Prostate gland (tissue), 2 donors: ENCODE results near the gene TCIRG1. TPM values are rescaled to one million over a fixed set of nuclear protein-coding genes. Genes with fewer than 3 reads are reported as not detected.
A peak's percentile ranks its signal among the peaks of the same experiment; 100 is the strongest.

Experiments used
- DNase-seq: peaks from one replicate; pipeline ENCODE4 v3.0.0-alpha.2; 2019; ENCODE audit warnings: low spot score
- H3K27ac ChIP-seq, 2 donors: fragments of 200-600 bp; sonication (generic); 2 replicates each; pipeline ENCODE4 v1.5.1; 2017 to 2019
- H3K27me3 ChIP-seq: fragments of 200-600 bp; sonication (generic); replicated peaks from 2 replicates; pipeline ENCODE4 v1.5.1; 2019; ENCODE audit not compliant: insufficient read depth
- H3K36me3 ChIP-seq, 2 donors: fragments of 200-600 bp; sonication (generic); 1 replicate in 1 of 2; 2 replicates in 1 of 2; pipeline versions ENCODE4 v1.5.1 to v1.8.1; 2017 to 2019
- H3K4me1 ChIP-seq: fragments of 200-600 bp; sonication (generic); replicated peaks from 2 replicates; pipeline ENCODE4 v1.5.1; 2019
- H3K4me3 ChIP-seq, 2 donors: fragments of 200-600 bp; sonication (generic); 2 replicates each; pipeline ENCODE4 v1.5.1; 2017 to 2019
- H3K9me3 ChIP-seq: fragments of 200-600 bp; sonication (generic); 2 replicates; pipeline ENCODE4 v1.5.1; 2017
- POLR2A ChIP-seq: fragments of 450-650 bp; IDR thresholded peaks from one replicate; pipeline ENCODE4 v1.6.1; 2016; ENCODE audit warnings: antibody characterized with exemption, mild to moderate bottlenecking
- POLR2AphosphoS5 ChIP-seq: sonication (generic); formaldehyde crosslinking; IDR thresholded peaks from one replicate; pipeline ENCODE4 v1.6.1; 2017; ENCODE audit warnings: antibody characterized with exemption
- WGBS: methylation state at CpG from one replicate; pipeline ENCODE4 v1.1.5; 2018; 5-methylcytosine and 5-hydroxymethylcytosine counted together
- intact Hi-C: fragments of 100-400 bp; cut with DNase I; formaldehyde crosslinking; loops from one replicate; pipeline ENCODE4 v1.14.2; 2022
- total RNA-seq, 2 donors: library from RNA; depleted of rRNA; stranded (reverse); fragments of >200 nt; gene quantifications; one replicate each; pipeline ENCODE4 v1.1.0, GENCODE V29; 2016
- TF ChIP-seq, protein P1 (sequence below), 4 experiments: fragments of 200-600 bp in 2 of 4; fragments of 450-650 bp in 2 of 4; sonication (generic) in 2 of 4; IDR thresholded peaks; 1 replicate in 3 of 4; 2 replicates in 1 of 4; pipeline ENCODE4 v1.5.1; 2016 to 2019; ENCODE audit warnings: antibody characterized with exemption in 4 of 4, mild to moderate bottlenecking in 2 of 4, moderate library complexity in 2 of 4

Gene TCIRG1
- total RNA-seq, 2 donors from 2014 or later, result 114 to 118 TPM

DNA sequence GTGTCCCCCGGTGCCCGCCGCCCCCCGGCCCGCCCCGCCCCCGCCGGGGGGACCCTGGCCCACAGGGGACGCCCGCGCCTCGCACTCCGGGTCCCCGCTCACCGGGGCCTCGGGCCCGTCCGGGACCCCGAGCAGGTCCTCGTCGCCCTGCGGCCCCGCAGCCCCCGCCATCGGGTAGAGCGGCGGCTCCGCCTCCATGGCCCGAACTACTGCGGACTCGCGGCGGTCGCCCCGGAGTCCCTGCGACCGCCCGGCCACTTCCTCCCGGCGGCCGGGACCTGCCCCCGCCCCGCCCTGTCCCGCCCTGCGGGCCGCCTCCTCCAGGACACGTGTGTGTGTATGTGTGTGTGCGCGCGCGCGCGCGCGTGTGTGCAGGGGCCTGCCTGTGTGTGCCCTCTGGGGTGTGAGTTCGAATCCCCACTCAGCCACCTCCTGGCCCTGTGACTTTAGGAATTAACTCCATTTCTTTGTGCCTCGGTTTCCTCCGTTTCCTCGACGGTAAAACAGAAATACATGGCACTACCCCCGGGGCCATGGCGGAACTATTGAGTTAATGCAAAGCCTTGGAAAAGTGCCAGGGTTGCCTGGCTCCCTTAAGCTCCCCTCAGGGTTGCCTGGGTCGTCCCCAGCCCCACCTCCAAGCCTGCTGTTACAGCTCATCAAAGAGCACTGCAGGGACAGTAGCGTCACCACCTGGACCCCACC lies 34.8 kb upstream of the TCIRG1 start, which contains the start of gene UNC93B1:
Gene UNC93B1 (minus strand): TSS at position 252 of the 705 bp plus-strand sequence. CDS start 54 bp downstream, at position 198.
- intact Hi-C loops, result no loop called here
- no peaks in the 10 kb centered on the region for H3K27me3 ChIP-seq
- no peaks in the 10 kb centered on the region for H3K4me1 ChIP-seq
- no peaks in the 10 kb centered on the region for H3K9me3 ChIP-seq
- peak; percentile 87 for TF ChIP-seq POLR2A
- TF ChIP-seq, protein P1, sequence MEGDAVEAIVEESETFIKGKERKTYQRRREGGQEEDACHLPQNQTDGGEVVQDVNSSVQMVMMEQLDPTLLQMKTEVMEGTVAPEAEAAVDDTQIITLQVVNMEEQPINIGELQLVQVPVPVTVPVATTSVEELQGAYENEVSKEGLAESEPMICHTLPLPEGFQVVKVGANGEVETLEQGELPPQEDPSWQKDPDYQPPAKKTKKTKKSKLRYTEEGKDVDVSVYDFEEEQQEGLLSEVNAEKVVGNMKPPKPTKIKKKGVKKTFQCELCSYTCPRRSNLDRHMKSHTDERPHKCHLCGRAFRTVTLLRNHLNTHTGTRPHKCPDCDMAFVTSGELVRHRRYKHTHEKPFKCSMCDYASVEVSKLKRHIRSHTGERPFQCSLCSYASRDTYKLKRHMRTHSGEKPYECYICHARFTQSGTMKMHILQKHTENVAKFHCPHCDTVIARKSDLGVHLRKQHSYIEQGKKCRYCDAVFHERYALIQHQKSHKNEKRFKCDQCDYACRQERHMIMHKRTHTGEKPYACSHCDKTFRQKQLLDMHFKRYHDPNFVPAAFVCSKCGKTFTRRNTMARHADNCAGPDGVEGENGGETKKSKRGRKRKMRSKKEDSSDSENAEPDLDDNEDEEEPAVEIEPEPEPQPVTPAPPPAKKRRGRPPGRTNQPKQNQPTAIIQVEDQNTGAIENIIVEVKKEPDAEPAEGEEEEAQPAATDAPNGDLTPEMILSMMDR (IDR thresholded peaks at IDR 0.05), result peak in 1 of 4 experiments; percentile 15
- TF ChIP-seq POLR2AphosphoS5, result peak; percentile 35
- WGBS, result 5% methylated on average over 50 of the region's 64 CpGs
- H3K27ac ChIP-seq, result peak within 1 kb of the TSS; percentile 63 to 66
- peak; percentile 81 for DNase-seq
- no peaks in the 10 kb centered on the region for H3K36me3 ChIP-seq
- peak within 1 kb of the TSS; percentile 64 to 83 for H3K4me3 ChIP-seq

DNA sequence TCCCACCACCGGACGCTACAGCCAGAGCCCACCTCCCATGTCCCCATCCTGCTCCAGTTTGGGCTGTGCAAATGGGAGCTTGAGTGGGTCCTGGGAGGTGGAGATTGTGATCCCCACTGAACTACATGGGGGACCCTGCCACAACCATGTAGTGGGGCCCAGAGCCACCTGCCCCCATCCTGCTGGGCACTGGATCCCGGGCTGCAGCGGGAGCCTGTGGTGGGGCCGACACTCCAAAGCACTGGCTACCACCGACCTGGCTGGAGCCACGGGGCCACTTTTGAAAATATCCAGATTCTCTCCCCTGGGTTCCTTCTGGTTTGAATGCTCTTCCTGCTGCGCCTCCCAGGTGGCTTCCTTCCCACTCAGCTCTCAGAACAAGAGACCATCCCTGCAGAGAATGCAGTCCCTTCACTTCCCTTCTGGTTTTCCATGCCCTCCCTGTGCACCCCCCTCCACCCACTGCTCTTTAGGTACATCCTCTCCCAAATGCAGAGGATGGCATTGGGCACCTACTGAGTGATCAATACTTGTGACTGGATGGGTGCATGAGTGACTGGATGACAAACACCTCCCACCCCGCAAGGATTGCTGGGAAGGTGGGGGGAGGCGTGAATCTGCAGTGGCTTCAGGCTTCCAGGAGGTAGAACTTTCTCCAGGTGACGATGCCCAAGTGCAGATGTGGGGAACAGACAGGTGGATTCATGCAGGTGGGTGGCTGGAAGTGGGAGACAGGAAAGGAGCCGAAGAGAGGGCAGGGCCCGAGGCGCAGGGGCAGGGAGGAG lies 34.1 kb upstream of the TCIRG1 start:
- peak overlapping the region in 1 of 2 donors; percentile 64 for H3K4me3 ChIP-seq
- no peaks in the 10 kb centered on the region for H3K36me3 ChIP-seq
- no peaks in the 10 kb centered on the region for H3K9me3 ChIP-seq
- H3K27me3 ChIP-seq, result no peaks in the 10 kb centered on the region
- no peak for DNase-seq
- no peak overlapping the region for H3K27ac ChIP-seq
- TF ChIP-seq POLR2A (no peak), POLR2AphosphoS5 (no peak)
- TF ChIP-seq, protein P1 (IDR thresholded peaks at IDR 0.05), result no peak
- H3K4me1 ChIP-seq, result no peaks in the 10 kb centered on the region
- intact Hi-C loops, result no loop called here
- WGBS, result 77% methylated on average over 14 of the region's 14 CpGs

DNA sequence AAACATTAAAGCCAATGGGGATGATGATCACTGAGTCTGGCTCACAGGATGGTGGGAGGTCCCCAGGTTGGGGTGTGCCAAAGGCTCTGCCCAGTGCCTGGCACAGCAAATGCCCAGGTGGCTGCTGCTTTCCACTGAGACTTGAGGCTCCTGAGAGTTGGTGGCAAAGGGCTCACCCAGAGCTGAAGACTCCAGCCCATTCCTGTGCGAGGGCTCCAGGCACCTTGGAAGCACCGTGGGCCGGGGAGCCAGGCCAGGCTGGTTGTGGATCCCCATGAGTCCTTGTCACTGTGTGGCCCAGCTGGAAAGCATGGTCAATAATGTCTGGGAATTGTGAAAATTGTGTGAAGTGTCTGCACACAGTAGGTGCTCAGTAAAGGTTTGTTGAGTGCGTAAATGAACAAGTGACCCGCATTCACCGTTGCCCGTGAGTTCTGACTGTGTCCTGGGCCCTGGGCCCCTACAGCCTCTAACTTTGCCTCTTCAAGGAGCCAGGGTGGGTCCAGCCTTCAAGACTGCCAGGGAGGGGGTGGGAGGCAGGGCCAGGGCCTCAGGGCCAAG lies 32.1 kb upstream of the TCIRG1 start:
- Histone ChIP-seq H3K27ac (no peak overlapping the region), H3K36me3 (no peaks in the 10 kb centered on the region), H3K27me3 (no peaks in the 10 kb centered on the region), H3K4me1 (no peaks in the 10 kb centered on the region), H3K9me3 (no peaks in the 10 kb centered on the region), H3K4me3 (no peak overlapping the region)
- intact Hi-C loops, result no loop called here
- TF ChIP-seq, protein P1 (IDR thresholded peaks at IDR 0.05), result no peak
- TF ChIP-seq POLR2A, result no peak
- no peak for TF ChIP-seq POLR2AphosphoS5
- no peak for DNase-seq
- 89% methylated on average over 7 of the region's 7 CpGs for WGBS

DNA sequence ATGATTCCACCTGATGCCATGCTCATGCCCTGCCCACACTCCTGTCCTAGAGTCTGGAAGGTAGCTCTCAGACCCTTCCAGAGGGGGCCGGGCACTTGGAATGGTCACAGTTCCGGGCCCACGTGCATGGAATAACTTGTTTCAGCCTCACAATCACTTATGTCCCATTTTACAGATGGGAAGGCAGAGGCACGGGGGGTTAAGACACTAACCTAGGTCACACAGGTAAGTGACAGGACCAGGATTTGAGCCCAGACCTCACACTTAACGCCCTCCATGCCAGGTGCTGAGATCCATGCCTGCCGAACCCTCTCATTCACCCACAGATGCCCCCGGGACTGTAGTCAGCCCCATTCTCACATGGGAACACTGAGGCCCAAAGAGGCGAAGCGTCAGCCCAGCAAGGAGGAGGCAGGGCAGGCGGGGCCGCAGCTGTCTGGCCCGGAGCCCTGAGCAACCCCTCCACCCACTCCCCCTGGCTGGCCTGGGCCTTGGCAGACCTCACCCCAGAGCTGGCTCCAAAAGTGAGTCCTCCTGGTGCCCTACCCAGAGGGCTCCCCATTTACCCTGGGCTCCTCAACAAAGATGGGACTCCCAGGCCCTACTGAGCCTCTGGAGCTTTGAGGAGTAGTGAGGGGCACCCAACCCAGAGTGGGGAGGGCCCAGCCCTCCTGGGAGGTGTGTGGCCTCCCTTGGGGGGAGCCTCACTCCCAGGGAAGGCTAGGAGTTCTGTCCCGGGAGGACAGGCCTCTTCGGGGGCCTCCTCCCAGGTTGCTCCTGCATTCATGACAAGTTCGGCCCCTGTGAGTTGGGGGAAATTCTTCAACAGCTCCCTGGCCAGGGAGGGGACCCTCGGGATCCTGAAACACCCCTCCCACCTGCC lies 31.1 kb upstream of the TCIRG1 start:
- 88% methylated on average over 16 of the region's 16 CpGs for WGBS
- H3K4me3 ChIP-seq, result no peak overlapping the region
- intact Hi-C loops, result no loop called here
- TF ChIP-seq, protein P1 (IDR thresholded peaks at IDR 0.05), result no peak
- TF ChIP-seq POLR2A, result no peak
- H3K27ac ChIP-seq, result no peak overlapping the region
- H3K4me1 ChIP-seq, result no peaks in the 10 kb centered on the region
- no peak for DNase-seq
- no peaks in the 10 kb centered on the region for H3K9me3 ChIP-seq
- H3K27me3 ChIP-seq, result no peaks in the 10 kb centered on the region
- H3K36me3 ChIP-seq, result no peaks in the 10 kb centered on the region
